DMS53 treated with DMSO at 0.1 percent for 48 hours (cell line): ENCODE measurements around the gene NLRP4.

Source experiments
- DNase-seq: peaks from one replicate; lab custom pipeline; 2025; ENCODE audit not compliant: unreplicated experiment; lab: John Stamatoyannopoulos, UW

NLRP4 gene, protein sequence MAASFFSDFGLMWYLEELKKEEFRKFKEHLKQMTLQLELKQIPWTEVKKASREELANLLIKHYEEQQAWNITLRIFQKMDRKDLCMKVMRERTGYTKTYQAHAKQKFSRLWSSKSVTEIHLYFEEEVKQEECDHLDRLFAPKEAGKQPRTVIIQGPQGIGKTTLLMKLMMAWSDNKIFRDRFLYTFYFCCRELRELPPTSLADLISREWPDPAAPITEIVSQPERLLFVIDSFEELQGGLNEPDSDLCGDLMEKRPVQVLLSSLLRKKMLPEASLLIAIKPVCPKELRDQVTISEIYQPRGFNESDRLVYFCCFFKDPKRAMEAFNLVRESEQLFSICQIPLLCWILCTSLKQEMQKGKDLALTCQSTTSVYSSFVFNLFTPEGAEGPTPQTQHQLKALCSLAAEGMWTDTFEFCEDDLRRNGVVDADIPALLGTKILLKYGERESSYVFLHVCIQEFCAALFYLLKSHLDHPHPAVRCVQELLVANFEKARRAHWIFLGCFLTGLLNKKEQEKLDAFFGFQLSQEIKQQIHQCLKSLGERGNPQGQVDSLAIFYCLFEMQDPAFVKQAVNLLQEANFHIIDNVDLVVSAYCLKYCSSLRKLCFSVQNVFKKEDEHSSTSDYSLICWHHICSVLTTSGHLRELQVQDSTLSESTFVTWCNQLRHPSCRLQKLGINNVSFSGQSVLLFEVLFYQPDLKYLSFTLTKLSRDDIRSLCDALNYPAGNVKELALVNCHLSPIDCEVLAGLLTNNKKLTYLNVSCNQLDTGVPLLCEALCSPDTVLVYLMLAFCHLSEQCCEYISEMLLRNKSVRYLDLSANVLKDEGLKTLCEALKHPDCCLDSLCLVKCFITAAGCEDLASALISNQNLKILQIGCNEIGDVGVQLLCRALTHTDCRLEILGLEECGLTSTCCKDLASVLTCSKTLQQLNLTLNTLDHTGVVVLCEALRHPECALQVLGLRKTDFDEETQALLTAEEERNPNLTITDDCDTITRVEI

DNA sequence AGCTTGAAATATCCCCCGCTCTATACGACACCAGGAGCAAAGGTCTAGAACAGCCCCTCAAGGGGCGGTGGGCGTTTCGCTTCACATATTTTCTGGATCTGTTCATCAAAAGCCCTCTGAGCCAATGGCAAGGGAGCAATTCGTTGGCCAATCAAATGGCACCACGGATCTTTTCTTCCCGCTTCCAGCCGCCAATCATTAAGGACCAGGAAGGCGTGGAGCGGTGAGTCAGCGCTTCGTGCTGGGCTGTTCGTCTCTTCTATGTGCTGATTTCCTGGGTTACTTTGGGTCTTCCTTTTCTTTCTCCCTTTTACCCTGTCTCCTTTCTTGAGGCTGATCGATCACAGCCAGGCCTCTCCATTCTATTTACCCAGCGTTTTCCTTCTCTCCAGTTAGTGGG is at the start of gene NLRP4:
Gene NLRP4, plus strand, starts transcription at position 201 of the 400 bp plus-strand sequence. CDS start 15,541 bp downstream, outside the sequence.
- DNase-seq: no peak

DNA sequence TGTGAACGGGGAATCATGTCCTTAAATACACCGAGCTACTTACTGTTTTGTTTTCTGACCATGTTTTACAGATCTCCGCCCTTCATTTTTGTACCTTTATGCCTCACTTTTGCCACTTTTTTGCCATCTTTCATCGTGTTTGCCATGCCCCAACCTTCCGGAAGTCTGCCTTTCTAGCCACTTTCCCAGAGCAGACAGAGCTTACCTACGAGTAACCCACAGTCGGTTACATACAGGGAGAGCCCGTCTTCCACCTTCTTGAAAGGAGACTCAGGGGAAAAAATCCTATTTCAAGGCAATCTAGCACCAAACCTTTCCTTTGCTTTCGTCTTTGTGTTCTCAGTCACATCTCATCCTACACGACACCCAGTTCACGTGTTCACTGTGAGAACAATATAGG is 41.3 kb upstream of the NLRP4 start:
- DNase-seq: no peak

DNA sequence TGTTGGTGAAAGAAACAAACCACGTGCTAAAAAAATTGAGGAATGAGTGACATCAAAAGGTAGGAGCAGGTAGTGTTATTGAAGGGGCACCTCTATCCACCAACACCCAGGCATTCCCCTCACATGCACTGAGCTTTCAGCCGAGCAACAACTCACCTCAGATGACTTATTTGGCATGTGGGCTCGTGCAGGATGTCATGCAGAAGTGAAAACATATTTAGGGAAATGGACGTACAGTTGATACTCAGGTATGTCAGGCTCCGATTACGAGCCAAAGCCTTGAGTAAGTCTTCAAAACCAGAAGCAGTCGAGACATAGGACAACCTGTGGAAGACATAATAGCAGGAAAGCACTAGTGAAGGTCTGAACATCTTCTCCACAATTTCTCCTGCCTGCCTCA is 34.9 kb upstream of the NLRP4 start:
- DNase-seq: no peak

DNA sequence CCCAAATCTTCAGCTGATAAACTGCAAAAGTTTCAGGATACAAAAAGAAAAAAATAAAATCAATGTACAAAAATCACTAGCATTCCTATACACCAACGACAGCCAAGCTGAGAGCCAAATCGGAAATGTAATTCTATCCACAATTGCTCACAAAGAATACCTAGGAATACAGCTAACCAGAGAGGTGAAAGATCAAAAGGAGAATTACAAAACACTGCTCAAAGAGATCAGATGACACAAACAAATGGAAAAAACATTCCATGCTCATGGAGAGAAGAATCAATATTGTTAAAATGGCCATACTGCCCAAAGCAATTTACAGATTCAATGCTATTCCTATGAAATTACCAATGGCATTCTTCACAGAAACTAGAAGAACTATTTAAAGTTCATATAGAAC is 34.1 kb upstream of the NLRP4 start:
- no peak for DNase-seq

DNA sequence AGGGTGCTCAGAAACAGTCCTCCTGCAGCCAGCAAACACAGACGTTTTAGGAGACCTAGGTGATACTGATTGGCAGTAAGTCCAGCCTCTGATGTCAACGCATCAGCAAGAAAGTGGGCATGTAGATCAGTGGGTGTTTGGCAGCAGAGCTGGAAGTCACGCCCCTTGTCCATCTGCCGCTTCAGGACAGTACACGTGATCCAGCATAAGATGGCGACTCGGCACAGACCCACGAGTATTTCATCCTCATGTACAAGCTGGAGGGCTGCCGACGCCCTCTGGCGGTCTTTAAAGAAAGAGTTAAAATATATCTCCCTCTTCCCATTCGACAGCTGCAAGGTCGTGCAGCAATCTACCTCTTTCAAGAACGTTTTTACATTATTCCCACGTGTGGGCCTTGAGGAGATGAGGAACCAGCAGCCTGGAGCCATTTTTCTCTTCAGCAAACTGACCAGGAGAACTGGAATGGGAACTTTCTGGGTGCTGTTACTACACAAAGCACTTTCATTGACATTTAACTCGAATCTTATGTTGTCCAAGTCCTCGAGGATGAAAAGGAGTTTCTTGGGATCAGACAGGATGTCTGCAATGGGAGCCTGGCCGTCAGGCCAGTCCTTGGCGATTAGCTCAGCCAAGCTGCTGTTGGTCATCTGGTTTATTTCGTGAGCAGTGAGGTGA is 26.8 kb upstream of the NLRP4 start:
- DNase-seq: peak; percentile 54

DNA sequence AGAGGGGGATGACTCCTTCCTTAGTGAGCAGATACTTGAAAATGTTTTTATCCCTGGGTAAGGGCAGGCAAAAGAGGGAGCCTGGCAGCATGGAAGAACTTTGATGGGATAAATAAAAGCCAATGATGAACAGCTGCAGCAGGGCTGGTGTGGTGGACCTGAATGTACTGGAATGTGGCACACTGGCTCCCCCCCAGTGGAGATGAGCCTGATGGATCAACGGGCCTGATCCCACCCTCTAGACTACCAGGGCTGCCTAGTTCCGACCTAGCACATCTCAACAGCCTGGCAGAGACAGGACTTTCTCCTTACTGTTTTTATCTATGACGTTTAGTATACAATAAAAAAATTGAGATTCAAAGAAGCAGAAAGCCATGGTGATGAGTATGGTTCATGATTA is 25.0 kb upstream of the NLRP4 start:
- no peak for DNase-seq

DNA sequence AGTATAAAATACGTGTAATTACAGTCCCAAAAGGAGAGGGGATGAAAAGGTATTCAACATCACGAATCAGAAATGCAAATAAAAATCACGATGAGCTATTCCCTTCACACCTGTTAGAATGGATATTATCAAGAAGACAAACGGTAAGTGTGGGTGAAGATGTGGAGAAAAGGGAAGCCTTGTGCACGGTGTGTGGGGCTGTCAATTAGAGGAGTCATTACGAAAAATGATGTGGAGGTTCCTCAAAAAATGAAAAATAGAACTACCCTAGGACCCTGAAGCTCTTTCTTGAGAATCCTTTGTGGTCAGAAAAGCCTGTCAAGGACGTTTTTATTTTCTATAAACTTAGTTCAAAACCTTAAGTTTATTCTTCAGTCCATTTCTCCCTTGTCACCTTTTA is 23.9 kb upstream of the NLRP4 start:
- no peak for DNase-seq

DNA sequence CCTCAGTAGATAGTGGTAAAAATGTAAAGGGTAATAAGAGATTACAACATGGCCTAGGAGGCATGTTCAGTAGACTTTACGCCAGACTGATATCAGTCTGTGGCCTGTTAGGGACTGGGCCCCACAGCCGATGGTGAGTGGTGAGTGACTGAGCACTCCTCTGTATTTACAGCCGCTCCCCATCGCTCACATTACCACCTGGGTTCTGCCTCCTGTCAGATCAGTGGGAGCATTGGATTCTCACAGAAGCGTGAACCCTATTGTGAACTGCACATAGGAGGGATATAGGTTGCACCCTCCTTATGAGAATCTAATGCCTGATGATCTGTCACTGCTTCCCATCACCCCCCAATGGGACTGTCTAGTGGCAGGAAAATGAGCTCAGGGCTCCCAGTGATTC is 22.4 kb upstream of the NLRP4 start:
- no peak for DNase-seq

DNA sequence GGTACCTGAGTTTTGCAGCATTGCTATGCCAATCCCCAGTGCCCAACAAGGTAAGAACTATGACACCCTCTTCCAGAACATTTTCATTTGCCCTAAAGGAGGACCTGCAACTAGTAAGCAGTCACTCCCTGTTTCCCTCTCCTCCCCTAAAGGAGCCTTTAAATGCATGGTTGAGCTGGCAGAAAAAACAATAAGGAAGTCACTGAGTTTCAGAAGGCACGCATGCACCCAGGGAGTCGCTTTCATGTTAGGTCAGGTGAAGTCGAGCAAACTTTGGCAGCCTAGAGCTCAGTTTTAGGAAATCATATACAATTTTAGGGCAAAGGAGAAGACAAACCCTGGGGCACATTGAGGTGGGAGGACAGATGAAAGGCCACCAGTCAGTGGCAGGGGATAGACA is 16.3 kb upstream of the NLRP4 start:
- no peak for DNase-seq

DNA sequence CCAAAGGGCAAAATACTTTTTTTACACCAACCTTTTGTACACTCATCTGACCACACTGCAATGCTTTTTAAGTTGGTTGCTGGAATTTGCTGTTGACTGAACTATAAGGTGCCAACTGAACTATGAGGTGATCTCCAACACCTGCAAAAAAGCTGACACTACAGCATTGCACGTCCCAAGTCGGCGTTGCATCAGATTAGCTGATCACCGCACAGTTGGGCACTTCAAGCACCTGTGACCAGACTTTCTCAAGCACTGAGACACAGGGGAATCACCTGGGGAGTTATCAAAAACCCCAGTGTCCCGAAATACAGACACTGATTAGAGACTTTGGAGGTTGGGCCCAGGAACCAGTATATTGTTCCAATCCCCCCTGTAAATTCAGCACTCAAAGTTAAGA is 5.7 kb upstream of the NLRP4 start:
- DNase-seq: no peak

DNA sequence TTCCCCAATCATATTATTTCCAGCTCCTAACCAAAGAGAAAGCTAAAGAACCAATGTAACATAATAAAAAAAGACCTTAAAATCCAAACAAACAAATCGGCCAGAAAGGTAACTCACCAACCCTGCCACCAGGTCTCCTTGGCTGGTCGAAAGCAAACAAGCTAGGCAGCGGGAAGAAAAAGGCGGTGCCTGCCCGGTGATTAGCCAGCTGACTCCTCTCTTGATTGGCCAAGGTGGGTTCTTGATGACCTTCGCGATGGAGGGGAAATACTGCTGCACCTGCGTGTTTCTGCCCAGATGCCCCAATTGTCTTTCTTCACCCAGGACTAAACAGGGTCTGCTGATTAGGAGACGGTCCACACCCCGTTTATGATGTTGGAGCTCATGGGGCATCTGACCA is 4.5 kb upstream of the NLRP4 start, which contains the start of gene NLRP11:
Gene NLRP11, minus strand, starts transcription at position 154 of the 400 bp plus-strand sequence. CDS start 13,825 bp downstream, outside the sequence.
- DNase-seq: no peak

DNA sequence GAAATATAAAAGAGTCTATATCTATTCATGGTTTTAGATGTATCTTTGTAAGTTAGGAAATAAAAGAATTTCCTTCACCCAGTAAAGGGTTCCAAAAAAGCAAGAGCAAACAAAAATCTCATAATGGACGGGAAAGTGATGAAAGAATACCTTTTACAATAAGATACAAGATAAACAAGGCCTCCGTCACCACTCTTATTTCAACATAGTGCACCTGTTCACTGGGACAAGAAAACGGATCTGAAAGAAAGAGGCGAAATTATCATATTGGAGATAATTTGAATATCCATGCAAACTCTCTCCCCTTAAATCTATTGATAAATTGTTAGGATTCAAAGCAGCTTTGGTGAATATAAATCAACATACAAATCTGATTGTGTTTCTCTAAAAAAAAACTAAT is 3.7 kb upstream of the NLRP4 start:
- no peak for DNase-seq

DNA sequence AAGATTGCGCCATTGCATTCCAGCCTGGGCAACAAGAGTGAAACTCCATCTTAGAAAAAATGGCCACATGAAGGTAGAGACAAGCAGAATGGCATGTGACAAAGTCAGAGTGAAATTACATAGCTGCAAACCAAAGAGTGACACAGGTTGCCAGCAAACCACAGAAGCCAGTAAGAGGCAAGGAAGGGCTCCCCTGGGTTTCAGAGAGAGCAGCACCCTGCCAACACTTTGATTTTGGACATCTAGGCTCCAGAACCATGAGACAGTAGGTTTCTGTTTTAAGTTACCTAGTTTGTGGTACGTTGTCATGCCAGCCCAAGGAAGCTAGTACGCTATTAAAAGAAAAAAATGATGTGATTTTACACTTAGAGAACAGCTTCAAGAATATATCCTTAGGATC is 1.9 kb downstream of the NLRP4 start:
- DNase-seq: no peak

DNA sequence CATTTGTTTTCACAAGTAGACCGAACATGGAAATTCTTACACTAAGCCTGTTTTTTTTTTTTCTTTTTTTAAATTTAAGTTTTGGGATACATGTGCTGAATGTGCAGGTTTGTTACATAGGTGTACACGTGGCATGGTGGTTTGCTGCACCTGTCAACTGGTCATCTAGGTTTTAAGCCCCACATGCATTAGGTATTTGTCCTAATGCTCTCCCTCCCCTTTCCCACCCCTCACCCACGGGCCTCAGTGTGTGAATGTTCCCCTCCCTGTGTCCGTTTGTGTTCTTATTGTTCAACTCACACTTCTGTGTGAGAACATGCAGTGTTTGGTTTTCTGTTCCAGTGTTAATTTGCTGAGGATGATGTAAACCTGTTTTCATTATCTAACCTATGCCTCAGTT is 2.6 kb downstream of the NLRP4 start:
- DNase-seq: no peak

DNA sequence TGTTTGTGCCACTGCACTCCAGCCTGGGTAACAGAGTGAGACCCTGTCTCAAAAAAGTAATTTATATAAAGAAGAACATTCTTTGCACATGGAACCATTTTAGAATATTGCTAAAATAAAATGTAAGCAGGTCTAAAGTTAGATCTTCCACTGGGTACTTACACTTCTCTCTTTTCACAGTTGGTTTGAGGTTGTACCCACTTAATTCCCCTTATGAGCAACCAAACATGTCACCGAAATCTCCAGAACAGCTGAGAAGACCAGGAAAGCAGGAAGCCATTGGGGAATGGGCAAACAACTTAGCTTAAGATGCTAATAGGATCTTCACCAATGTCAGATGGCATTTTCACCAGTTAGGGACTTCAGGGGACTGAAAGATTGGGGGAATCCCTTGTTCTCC is 18.8 kb downstream of the NLRP4 start:
- no peak for DNase-seq

DNA sequence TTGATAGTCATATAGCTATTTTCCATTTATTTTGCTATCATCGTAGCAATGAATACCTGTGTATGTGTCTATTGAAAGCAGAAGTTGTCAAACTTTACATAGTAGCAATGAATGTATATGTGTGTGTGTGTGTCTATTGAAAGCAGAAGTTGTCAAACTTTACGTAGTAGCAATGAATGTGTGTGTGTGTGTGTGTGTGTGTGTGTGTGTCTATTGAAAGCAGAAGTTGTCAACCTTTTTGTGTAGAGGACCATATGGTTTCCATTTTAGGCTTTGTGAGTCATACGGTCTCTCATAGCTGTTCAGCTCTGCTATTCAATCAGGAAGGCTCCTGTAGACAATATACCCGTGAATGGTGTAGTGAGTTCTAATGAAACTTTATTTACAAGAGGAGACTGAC is 20.8 kb downstream of the NLRP4 start:
- no peak for DNase-seq

DNA sequence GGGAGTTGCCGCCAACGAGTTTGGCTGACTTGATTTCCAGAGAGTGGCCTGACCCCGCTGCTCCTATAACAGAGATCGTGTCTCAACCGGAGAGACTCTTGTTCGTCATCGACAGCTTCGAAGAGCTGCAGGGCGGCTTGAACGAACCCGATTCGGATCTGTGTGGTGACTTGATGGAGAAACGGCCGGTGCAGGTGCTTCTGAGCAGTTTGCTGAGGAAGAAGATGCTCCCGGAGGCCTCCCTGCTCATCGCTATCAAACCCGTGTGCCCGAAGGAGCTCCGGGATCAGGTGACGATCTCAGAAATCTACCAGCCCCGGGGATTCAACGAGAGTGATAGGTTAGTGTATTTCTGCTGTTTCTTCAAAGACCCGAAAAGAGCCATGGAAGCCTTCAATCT is 21.6 kb downstream of the NLRP4 start:
- no peak for DNase-seq

DNA sequence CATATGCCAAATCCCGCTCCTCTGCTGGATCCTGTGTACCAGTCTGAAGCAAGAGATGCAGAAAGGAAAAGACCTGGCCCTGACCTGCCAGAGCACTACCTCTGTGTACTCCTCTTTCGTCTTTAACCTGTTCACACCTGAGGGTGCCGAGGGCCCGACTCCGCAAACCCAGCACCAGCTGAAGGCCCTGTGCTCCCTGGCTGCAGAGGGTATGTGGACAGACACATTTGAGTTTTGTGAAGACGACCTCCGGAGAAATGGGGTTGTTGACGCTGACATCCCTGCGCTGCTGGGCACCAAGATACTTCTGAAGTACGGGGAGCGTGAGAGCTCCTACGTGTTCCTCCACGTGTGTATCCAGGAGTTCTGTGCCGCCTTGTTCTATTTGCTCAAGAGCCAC is 22.1 kb downstream of the NLRP4 start:
- no peak for DNase-seq

DNA sequence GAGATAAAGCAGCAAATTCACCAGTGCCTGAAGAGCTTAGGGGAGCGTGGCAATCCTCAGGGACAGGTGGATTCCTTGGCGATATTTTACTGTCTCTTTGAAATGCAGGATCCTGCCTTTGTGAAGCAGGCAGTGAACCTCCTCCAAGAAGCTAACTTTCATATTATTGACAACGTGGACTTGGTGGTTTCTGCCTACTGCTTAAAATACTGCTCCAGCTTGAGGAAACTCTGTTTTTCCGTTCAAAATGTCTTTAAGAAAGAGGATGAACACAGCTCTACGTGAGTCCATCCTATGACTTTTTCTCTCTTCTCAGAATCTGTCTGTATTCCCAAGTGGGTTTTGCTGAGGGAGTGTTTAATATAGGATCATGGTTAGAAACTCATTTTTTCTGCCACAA is 22.6 kb downstream of the NLRP4 start:
- no peak for DNase-seq

DNA sequence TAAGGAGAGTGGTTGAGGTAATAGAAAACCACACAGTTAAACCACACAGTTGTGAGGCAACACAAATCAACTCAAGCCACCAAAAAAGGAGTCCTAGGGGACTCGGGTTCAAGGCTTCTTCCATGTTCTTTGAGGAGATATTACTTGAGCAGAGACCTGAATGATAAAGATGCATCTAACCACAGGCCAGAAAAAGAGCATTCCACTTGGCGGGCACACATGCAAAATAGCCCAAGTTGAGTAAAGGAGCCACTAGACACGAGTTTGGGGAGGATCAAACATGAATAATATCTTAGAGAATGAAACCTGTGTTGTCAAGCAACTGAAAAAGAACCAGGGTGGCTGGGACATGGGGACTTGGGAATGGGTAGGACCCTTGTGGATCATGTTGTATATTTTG is 30.2 kb downstream of the NLRP4 start:
- DNase-seq: no peak

DNA sequence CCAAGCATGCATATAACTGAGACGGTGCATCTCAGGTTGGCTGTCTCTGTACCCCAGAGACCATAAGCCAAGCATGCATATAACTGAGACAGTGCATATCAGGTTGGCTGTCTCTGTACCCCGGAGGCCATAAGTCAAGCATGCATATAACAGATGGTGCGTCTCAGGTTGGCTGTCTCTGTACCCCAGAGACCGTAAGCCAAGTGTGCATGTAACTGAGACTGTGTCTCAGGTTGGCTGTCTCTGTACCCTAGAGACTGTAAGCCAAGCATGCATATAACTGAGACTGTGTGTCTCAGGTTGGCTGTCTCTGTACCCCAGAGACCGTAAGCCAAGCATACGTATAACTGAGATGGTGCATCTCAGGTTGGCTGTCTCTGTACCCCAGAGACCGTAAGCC is 30.8 kb downstream of the NLRP4 start:
- DNase-seq: no peak
